GM19395 (cell line): ENCODE data around the gene RAI14.
"Not testable (repeated sequence)": the region's sequence is repeated elsewhere in the genome, so short reads cannot be mapped to it uniquely, and the experiment has no call there.

Source experiments
- ATAC-seq: cut with Tn5 transposase; IDR thresholded peaks from one replicate; pipeline ENCODE4 v1.9.1; 2021; ENCODE audit warnings: mild to moderate bottlenecking, moderate library complexity; ENCODE audit not compliant: unreplicated experiment

Gene RAI14

DNA sequence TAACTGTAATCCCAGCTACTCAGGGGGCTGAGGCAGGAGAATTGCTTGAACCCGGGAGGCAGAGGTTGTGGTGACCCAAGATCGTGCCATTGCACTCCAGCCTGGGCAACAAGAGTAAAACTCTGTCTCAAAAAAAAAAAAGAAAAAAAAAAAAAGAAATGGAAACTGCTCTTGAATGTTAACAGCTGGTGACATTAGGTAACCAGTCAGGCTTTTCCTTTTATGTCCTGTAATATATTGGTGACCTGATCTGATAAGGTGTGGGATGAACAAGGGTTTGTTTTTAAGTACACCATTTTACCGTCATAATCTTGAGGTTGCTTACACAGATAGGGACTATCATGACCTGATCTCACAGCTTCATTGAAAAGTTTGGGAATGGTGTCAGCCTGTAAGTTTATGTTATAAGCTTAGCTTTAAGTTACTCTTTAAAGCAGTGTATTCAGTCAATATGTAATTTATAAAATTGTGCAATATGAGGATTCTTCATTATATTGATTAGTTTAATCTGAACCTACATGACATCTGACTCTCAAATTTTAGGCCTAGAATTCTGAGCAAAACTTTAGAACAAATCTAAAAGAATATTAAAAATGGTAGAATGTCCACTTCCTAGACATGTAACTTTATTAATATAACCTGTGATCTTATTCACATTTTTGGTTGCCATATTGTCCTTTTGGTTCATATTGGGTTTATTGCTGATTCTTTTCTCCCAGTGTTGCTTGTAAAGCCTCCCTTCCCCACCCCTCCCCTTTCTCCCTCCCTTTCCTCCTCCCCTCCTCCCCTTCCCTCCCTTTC, 41.4 kb downstream of the RAI14 start:
- ATAC-seq, result no peak

DNA sequence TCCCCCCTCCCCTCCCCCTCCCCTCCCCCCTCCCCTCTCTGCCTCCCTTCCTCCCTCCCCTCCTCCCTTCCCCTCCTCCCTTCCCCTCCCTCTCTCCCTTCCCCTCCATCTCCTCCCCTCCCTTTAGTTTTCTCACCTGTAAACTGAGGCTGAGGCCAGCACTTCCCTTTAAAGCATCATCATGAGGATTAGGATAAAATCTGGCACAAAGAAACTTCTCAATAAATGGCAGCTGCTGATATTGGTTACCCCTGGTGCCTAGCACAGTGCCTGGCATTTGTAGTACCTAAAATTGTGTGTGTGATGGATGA, 41.9 kb downstream of the RAI14 start:
- no peak for ATAC-seq

DNA sequence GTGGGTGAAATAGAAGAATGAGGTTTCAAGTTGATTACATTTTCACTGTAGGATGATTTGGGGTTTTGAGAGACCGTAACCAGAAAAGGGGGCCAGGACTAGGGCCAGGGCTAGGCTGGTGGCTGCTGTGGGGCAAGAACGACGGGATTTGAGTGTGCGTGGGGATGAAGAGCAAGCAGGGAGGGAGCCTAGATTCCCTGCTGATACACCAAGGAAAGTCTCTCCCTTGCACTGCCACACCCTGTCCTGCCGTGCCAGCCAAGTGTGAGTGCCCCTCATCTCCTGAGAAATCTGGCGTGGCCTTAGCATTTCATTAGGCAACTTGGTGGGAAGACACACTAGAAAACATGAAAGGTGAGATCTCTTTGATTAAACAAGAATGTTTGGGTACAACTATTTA, 42.6 kb downstream of the RAI14 start:
- ATAC-seq, result no peak

DNA sequence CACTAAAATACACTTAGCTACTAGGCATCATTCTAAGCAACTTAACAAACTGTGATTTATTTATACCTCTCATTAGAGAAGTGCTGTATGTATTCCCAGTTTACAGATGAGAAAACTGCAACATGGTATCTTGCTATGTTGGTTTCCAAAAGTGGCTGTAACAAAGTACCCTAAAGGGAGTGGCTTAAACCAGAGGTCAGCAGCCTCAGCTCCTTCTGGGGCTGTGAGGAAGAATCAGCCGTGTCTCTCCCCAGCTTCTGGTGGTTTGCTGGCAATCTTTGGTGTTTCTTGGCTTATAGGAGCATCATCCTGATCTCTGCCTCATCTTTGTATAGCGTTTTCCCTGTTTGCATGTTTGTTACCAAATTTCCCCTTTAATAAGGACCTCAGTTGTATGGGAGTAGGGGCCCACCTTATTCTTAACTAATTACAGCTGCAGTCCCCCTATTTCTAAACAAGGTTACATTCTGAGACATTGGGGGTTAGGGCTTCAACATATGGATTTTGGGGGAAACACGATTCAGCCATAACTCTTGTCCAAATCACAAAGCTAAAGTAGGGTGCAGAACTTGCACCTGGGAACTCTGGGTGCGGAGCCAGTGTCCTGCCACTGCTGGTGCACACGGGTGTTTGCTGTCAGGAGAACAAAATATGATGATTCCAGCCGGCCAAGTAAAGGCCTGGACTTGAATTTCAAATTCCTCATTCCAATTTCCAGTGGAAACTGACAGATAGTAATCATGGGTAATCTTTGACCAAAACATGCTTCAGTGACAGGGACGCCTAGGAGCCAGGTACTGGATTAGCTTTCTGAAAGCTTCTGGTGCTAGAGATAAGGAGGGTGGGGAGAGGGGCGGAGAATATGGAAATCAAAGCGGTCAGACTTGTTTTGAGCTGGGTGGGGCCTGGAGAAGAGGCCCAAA, 43.3 kb downstream of the RAI14 start:
- no peak for ATAC-seq

DNA sequence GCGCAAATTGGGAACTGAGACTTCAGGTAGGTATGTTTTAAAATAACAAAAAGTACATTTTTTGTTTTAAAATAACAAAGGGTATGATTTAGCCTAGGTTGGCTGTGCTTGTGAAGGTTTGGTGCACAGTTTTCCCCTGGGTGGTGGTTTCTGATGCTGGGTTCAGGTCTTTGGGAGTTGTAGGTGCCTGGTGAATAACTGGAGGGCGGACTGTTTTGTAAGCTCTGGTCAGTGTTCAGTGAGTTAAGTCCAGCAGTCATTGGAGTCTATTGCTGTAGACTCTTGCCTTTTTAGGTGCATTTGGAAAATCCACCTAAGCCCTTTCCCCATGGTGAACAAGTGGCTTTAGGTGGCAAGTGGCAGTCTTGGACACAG, 43.9 kb downstream of the RAI14 start:
- ATAC-seq, result no peak

DNA sequence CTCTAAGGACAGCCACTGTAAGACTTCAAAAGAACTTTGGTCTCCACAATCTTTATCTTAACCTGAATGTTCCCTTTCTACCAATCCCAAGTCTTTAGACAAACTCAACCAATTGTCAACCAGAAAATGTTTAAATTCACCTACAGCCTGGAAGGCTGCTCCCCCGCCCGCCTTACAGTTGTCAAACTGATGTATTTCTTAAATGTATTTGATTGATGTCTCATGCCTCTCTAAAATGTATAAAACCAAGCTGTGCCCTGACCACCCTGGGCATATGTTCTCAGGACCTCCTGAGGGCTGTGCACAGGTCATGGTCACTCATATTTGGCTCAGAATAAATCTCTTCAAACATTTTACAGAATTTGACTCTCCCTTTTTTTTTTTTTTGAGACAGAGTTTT, 45.3 kb downstream of the RAI14 start:
- not testable (repeated sequence) for ATAC-seq

DNA sequence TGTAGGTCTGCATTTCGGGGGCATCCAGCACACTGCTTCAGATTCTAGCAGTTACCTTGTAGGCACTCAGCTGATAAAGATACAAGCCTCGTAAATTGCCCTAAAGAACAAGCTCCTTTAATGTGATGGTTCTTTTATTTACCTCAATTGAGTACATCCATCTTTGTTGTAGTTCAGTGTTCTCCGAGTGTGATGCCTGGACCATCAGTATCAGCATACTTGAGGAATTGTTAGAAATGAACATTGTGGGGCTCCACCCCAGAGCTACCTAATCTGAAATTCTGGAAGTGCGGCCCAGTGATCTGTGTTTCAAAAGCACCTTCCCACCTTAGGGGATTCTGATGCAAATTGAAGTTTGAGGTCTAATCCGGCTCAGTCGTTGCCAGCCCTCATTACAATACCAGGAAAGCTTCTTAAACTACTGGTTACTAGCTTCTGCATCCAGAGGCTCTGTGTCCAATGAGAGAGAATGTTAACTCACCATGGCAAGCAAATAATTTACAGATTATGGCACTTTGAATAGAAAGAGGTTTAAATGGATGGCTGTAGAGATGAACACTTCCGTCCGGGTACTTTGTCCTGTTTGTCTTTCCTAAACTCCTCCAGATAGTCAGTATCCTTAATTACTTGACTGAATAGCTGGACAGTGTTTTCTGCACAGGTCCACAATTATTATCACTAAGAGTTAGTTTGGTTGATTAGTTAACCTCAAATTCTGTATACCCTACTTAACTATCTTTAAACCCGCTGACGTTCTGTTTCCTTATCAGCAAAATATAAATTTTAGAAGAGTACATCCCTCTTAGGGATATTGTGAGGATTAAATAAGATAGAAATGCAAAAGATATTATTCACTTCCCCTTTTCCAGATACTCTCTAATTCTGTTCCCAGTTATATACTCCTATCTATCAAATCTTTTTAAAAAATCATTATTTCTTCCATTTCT, 47.9 kb downstream of the RAI14 start:
- ATAC-seq, result no peak

DNA sequence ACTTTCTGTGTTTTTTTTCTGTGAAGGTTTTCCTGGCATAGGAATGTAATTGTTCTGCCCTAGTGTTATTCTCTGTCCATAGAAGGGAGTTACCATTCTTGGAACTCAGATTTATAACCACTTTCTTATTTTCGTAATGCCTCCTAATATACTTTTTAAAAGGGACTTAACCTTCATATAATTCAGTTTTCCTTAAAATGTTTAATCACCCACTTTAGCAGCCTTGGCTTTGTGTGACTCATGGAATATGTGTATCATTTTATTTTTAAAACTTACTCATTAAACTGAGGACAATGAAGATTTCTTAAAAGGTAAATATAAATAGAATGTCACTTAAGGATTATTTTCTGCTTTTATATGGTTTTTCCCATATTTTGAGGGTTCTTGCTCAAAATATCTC, 50.0 kb downstream of the RAI14 start:
- ATAC-seq, result no peak

DNA sequence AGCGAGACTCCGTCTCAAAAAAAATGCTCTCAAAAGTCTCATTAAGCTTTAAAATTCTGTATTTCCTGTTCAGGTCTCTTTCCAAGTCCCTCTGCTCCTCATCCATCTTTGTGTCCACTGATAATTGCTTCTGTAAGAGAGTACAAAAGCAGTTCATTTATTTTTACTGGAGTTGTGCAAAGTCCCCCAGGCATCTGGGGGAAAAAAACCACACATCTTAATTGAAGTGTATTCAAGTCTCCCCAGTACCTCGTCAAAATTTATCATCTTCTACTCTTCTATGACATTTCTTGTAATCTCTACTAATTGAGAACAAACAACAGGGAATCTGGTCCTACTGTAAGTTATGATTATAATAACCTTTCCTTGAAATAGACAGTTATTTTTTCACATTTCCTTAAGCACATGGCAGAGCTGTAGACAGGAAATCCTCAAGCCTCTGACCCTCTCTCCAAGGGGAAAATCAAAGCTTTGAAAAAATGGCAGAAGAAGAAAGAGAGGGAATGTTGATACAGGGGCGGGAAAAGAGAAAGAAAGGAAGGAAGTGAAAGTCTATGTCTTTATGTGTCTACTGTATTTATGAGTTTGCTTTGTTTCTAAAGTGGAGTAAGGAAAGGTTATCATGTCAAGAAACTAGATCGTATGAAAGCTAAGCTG, 51.5 kb downstream of the RAI14 start:
- ATAC-seq, result no peak

DNA sequence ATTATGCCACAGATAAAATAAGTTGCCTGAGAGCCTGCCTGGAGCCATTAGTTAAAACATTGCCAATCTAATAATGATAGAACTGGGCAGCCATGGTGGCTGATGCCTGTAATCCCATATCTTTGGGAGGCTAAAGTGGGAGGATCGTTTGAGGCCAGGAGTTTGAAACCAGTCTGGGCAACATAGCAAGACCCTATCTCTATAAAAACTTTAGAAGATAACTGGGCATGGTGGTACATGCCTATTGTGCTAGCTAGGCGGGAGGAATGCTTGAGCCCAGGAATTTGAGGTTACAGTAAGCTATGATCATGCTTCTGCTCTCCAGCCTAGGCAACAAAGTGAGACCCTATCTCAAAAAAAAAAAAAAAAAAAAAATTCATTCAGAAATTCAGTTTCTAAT, 52.6 kb downstream of the RAI14 start:
- ATAC-seq, result no peak

DNA sequence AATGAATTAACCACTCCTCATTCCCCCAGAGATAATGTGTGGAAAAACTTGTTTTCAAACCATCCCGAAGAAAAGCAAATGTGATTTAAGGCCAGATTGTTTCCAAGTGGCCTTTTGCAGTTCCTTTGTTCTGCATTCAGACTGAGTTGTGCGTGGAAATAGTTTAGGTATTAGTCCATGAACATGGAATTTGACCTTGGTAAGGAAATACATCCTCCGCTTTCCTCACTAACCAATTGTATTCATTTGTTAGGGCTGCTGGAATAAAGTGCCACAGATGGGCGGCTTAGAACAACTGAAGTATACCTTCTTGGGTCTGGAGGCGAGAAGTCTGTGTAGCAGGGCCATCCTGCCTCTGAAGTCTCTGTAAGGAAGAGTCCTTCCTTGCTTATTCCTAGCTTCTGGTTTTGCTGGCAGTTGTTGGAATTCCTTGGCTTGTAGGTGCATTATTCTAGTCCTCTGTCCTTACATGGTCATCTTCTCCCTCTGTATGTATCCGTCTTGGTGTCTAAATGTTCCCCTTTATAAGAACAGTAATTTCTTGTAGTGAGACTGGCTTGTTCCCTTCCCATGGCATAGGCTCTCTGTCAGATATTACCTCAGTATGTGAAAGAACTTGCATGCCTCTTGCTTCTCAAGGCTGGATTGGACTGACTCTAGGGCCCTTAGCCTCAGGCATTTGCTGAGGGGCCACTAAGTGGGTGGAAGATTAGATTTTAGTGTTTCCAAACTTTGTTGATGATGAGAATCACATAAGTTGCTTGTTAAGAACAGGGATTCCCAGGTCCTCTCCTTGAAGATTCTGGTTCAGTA, 53.9 kb downstream of the RAI14 start:
- ATAC-seq, result no peak

DNA sequence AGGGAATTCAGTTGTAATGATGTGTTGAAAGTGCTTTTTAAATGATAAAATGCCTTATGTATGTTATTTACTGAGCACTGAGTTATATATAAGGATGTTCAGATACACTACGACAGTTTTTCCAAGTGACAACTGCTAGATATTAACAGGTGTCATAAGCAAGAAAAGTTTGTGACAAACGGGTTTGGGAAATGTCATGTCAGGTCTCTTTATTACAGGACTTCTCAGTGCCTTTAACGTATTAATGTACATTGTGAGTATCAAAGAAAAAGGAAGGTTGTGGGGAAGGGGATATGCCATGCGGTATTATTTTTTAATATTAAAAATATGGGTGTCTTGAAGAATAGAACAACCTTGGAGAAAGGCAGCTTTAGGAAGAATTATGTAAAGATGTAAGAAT, 56.4 kb downstream of the RAI14 start:
- ATAC-seq, result no peak

DNA sequence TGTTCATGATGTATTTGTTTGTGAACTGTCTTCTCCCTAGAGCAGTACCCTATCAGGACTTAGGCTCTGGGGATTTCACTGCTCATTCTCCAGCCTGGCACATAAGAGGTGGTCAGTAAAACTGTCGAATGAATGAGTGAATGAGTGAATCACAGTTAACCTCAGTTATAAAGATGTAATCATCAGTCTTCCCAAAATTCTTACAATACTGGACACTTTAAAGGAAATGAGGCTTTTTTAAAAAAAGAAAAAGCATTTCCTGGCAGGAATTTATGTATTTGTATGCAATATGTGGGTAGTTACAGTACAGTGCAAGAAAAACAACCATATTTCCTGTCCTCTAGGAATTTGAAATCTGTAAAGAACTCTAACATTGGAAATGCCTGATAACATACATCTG, 59.6 kb downstream of the RAI14 start:
- no peak for ATAC-seq

DNA sequence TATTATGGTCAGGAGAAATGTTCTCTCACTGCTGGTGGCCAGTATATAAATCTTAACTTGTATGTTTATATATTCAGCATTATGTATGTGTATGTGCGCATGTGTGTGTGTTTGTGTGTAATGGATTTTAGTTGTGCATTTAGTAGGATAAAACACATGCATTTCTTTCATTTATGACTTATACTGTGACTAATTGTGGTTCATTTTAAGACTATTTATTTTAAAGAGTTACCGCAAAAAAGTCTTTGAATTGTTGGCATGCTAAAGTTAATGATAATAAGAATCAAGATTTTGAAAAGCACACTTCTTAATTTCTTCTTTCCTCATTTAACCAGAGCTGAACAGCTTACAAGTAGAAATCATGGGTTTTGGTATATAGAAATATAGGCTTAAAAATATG, 60.9 kb downstream of the RAI14 start:
- no peak for ATAC-seq

DNA sequence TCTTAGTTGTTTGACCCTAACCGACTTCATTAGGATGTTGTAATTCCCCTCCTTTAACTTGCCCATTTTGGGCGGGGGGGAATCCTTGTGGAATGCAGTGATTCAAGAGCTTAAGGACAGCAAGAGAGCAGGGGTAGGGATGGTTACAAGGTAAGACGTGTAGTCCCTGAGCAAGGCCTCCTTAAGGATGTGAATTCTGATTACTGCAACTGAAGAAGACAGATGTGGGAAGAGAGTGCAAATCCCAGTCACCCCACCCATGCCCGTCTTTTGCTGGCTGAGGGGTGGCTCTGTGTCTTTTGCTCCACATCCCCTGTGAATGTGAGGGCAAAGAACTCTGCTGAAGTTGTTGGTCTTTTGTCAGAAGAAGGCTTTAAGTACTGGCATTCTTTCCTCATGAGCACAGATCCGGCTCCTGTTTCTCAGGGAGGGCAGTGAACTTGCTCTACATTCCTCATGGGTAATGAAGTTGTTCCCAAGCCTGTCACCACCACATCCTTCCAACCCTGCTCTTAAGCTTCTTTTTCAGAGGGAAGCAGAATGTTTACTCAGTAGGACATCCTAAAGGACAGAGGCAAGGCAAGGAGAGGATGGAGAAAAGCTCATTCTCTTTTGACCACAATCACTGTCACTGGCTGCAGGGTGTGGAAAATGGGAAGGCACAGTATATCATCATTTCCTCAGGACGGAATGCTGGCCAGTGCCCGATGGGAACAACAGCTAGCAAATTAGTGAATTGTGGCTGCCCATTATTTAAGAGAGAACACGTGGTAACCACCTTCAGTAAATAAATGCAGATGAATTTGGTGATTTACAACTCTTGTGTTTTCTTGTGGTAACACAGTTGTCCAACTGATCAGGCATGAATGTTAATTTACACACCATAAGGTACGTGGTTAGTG, 61.5 kb downstream of the RAI14 start:
- no peak for ATAC-seq

DNA sequence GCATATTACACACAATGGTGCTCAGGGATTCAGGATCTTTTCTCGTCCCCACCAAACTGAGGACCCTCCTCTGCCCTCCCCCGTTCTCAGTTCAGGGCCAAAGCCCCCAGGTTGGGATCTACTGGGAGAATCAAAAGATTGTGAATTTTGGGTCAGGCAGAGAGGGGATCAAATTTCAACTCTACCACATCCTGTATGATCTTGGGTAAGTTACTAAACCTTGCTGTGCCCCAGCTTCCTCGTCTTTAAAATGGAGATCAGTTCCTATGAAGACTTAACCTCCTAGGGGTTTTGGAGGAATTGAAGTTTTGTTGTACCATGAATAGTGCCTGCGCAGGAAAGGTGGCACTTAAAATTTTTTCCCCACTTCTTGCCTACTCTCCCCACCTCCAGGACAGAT, 62.4 kb downstream of the RAI14 start:
- ATAC-seq, result no peak

DNA sequence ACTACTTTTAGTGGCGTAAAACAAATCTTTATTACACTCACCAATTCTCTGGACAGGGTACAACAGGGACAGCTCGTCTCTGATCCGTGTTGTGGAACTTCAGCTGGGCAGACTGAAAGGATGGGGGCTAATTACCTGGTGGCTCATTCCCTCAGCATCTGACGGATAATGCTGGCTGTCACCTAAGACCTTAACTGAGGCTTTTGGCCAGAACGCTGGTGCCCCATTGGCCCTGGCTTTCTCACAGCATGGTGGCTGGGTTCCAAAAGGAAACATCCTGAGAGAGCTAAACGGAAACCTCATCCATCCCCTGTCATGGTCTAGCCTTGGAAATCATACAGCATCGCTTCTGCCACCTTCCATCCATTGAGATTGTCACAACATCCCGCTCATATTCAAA, 62.9 kb downstream of the RAI14 start:
- ATAC-seq, result no peak

DNA sequence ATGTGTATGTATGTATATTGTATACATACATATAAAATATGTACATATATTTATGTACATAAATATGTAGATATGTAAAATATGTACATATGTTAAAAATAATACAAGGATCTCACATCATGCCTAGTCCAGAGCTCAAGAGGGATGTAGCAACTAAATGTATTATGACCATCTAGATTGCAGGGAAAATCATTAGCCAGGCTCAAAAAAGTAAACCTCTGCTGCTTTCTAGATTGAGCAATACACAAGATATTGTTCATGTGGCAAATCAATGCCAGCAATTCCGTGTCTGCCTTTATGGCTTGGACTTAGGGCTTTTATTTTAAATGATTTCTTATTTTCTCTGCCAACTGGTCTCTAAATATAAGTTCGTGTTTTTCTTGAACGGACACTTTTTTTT, 65.2 kb downstream of the RAI14 start:
- no peak for ATAC-seq

DNA sequence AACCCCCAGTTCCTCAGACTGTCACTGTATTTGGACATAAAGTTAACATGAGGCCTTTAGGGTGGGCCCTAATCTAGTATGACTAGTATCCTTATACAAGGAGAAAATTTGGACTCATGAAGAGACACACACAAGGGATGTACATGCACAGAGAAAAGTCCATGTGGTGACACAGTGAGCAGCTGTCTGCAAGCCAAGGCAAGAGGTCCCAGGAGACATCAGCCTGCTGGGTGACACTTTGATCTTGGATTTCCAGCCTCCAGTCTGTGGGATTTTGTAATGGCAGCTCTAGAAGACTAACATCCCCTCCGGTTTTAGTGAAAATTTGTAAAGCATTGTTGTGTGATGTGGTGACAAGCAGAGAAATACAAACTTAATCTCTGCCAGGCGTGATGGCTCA, 66.1 kb downstream of the RAI14 start:
- no peak for ATAC-seq
